HEK293T (cell line): ENCODE results near the gene CCR5AS.

Experiments used
- BHLHE40 ChIP-seq: fragments of 450-650 bp; IDR thresholded peaks from 2 replicates; pipeline ENCODE4 v1.6.1; 2016; ENCODE audit warnings: mild to moderate bottlenecking, moderate library complexity, borderline replicate concordance
- ELF4 ChIP-seq: fragments of 450-650 bp; IDR thresholded peaks from 2 replicates; pipeline ENCODE4 v1.6.1; 2017; ENCODE audit warnings: antibody characterized with exemption
- FOXK2 ChIP-seq: fragments of 450-650 bp; IDR thresholded peaks from 2 replicates; pipeline ENCODE4 v1.6.1; 2016; ENCODE audit warnings: mild to moderate bottlenecking
- FOXM1 ChIP-seq: fragments of 450-650 bp; IDR thresholded peaks from 2 replicates; pipeline ENCODE4 v1.6.1; 2017; ENCODE audit warnings: mild to moderate bottlenecking, borderline replicate concordance
- L3MBTL2 ChIP-seq: fragments of 450-650 bp; conservative IDR thresholded peaks from 2 replicates; pipeline ENCODE4 v1.6.1; 2016; ENCODE audit warnings: mild to moderate bottlenecking
- LEF1 ChIP-seq: fragments of 450-650 bp; IDR thresholded peaks from 2 replicates; pipeline ENCODE4 v1.6.1; 2017; ENCODE audit warnings: mild to moderate bottlenecking, borderline replicate concordance
- NFRKB ChIP-seq: fragments of 450-650 bp; IDR thresholded peaks from 2 replicates; pipeline ENCODE4 v1.6.1; 2016; ENCODE audit warnings: mild to moderate bottlenecking, moderate library complexity
- PKNOX1 ChIP-seq: fragments of 450-650 bp; IDR thresholded peaks from 2 replicates; pipeline ENCODE4 v1.6.1; 2016
- SP1 ChIP-seq: fragments of 450-650 bp; IDR thresholded peaks from 2 replicates; pipeline ENCODE4 v1.6.1; 2017
- SUZ12 ChIP-seq: fragments of 450-650 bp; IDR thresholded peaks from 2 replicates; pipeline ENCODE4 v1.6.1; 2016; ENCODE audit warnings: mild to moderate bottlenecking
- TARDBP ChIP-seq: fragments of 450-650 bp; IDR thresholded peaks from 2 replicates; pipeline ENCODE4 v1.6.1; 2016
- ZNF384 ChIP-seq: fragments of 450-650 bp; IDR thresholded peaks from 2 replicates; pipeline ENCODE4 v1.6.1; 2016

GRCh38 chr3:46419816-46420215 is 12.9 kb upstream of the CCR5AS start:
- TF ChIP-seq L3MBTL2 (no peak), TARDBP (no peak), SUZ12 (no peak), SP1 (no peak), BHLHE40 (no peak), ELF4 (no peak), NFRKB (no peak), FOXK2 (no peak), ZNF384 (no peak), LEF1 (no peak), PKNOX1 (no peak), FOXM1 (no peak)
